Left forelimb (tissue), 1 donor: ENCODE measurements around the gene SAMD4A.
"Not testable (repeated sequence)": the region's sequence is repeated elsewhere in the genome, so short reads cannot be mapped to it uniquely, and the experiment has no call there.

Experiments
- DNase-seq: peaks from one replicate; pipeline ENCODE4 v3.0.0-alpha.2; 2018; ENCODE audit warnings: low spot score

The SAMD4A gene

GRCh38 chr14:54734966-54735365 is 168.0 kb downstream of the SAMD4A start:
- no peak for DNase-seq

- DNase-seq: no peak
Measured at GRCh38 chr14:54735424-54735823, 168.5 kb downstream of the SAMD4A start.

GRCh38 chr14:54737132-54737711 is 170.3 kb downstream of the SAMD4A start:
- no peak for DNase-seq

DNA sequence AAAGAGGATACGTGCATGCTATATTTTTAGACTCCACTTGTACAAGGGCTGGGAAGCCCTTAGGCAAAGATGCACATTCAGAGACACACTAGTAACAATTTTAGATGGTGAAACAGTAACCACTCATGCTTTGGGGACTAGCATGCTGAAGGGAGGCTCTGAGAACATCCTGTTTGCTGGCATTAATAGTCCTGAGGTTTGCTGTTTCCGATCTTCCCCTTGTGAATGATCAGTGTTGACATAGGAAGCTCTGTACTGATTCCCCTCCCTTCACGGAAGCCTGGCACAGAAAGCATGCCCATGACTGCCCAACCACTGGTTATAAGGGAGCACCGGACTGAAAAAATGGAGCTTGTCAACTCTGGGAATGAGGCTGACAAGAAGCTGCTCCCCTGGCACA is 171.1 kb downstream of the SAMD4A start:
- no peak for DNase-seq

DNA sequence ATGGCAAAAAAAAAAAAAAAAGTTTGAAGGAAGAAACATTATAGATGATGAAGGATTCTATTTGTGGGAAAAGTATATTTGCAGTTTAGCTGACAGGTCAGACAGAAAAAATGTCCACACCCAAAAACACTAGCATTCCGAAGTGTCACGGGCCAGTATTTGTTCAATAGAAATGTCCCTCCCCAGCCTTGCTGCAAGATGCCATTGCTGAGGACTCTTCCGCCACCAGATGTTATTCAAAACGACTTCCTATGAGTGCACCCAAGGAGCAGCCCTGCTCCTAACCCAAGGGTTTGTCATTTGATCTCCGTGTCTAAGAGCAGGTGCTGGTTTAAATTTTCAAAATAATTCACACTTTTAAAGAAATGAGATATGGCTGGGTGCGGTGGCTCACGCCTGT is 172.6 kb downstream of the SAMD4A start:
- no peak for DNase-seq

DNA sequence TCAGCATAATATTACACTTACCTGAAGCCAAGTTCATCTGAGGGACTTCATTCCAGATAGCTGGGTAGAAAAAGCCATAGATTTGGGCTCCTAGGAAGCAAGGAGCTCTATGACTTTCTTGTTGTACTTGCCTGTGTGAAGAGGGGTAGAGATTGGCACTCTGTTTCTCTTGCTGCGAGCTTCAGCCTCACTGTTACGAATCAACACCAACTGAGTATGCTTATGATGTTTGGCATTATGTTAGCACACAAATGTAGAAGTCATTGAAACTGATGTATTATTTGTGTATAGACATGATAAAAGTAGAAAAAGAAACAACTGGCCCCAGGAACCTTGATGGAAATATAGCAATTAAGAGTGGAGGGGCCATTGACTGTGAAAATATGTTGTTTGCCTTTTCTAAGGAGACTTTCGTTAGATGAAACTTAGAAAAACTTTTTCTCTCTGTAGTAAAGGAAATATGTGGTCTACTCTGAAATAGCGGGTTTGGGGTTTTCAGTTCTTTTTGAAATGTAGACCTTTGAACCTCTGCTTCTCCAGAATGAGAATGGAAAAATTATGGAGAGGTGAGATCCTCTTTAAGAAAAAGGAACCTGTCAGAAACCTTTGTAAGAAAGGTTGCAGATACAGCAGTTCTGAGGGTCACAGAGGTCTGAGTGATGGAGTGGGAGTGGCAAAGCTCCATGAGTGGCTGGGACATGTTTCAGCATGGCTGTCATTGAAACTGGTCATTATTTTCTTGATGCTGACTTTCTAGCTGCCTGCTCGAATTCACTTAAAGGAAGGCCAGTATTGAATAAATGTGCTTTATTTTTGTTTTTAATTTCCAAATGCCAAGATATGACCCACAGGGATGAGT is 175.8 kb downstream of the SAMD4A start:
- DNase-seq: no peak

DNA sequence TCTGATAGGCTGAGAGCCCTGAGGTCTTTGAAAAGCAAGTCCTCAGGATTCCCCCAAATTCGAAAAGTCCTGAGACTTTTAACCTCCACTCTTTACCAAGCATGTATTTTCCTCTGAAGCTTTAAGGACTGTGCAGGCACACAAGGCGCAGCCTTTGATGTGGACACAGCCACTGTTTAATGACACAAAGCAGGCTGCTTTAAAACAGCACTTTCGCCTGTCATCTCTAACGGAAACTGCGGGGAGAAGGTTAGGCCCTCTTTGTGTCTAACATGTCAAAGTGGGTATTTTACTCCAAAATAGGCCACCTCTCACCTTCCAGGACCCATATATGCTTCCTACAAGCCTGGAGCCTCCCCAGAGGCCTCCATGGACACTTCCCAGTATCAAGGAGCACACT is 176.5 kb downstream of the SAMD4A start:
- DNase-seq: no peak

GRCh38 chr14:54746019-54746418 is 179.1 kb downstream of the SAMD4A start:
- DNase-seq: no peak

GRCh38 chr14:54747616-54748015 is 180.7 kb downstream of the SAMD4A start:
- no peak for DNase-seq

GRCh38 chr14:54749180-54749579 is 182.3 kb downstream of the SAMD4A start:
- no peak for DNase-seq

GRCh38 chr14:54749727-54750126 is 182.8 kb downstream of the SAMD4A start:
- no peak for DNase-seq

GRCh38 chr14:54752611-54753010 is 185.7 kb downstream of the SAMD4A start:
- not testable (repeated sequence) for DNase-seq

GRCh38 chr14:54753396-54753795 is 186.5 kb downstream of the SAMD4A start:
- DNase-seq: not testable (repeated sequence)

DNA sequence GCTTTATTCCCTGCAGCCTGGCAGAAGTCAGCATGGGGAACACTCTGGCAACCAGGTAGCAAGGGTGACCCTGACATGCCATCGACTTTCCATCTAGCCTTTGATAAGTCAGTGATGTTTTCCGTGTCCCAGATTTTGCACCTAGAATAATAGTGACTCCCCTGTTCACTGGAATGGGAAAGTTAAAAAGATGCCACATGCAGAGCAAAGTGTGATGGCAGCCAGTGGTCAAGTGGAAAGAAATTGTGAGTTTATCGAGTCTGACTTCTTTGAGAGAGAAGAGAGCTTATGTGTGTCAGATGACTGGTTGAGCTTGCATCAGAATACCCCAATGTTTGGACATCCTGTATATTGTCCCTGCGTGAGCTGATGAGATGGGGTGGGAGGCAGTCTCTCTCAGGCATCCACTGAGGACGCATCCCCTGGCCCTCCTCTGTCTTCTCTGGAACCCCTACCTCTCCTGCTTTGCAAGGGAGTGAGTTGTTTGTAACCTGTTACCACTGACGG is 187.2 kb downstream of the SAMD4A start:
- no peak for DNase-seq

DNA sequence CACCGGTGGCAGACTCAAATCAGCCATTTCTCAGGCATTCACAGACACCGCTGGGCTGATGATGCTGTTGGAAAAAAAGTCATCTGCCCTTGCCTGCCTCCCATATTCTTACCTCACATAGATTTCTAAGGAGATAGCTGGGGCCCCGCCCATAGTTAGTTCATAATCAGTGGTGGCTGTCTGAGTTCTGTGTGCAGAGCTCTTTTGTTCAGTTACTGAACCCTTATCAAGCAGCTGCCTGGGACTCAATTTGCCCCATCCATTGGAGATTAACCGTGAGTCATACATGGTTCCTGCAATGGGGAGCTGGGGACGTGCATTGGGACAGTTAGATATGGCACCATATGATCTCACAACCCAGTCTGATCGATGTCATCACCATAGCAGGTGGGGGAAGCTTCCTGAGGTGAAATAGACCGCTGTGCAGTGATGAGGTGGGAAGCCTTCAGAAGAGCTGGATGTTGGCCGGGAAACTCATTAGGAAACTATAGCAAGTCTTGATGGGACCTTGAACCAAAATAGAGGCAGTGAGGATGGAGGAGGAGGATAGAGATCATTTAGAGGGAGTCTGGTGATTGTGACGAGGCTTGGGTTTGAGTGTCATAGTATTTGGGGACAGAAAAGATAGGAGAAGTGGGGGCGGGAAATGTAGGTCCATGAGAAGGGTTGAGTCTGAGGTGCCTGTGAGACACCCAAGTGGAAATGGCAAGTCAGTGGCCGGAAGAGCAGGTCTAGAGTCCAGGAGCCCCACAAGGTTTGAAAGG is 187.9 kb downstream of the SAMD4A start:
- no peak for DNase-seq

GRCh38 chr14:54756656-54757392 is 189.9 kb downstream of the SAMD4A start:
- DNase-seq: no peak

DNA sequence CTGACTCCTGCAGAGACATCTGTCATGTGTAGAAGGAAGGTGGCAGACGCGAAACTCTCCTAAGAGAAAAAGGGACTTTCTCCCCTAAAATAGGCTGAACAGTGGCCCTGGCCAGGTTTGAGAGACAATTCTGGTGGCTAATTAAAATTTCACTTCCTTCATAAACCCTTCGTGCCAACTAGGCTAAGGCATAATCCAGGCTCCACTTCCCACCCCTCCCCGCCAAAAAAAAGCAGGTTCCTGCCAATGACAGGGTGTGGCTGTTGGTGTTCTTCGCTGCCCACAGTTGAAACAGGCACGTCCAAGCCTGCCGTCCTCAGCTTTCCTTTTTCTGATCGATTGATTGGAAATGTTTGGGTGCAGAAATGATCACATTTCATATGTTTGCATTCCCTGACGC is 191.1 kb downstream of the SAMD4A start:
- DNase-seq: no peak

- no peak for DNase-seq
Measured at GRCh38 chr14:54759982-54760585, 193.2 kb downstream of the SAMD4A start.

DNA sequence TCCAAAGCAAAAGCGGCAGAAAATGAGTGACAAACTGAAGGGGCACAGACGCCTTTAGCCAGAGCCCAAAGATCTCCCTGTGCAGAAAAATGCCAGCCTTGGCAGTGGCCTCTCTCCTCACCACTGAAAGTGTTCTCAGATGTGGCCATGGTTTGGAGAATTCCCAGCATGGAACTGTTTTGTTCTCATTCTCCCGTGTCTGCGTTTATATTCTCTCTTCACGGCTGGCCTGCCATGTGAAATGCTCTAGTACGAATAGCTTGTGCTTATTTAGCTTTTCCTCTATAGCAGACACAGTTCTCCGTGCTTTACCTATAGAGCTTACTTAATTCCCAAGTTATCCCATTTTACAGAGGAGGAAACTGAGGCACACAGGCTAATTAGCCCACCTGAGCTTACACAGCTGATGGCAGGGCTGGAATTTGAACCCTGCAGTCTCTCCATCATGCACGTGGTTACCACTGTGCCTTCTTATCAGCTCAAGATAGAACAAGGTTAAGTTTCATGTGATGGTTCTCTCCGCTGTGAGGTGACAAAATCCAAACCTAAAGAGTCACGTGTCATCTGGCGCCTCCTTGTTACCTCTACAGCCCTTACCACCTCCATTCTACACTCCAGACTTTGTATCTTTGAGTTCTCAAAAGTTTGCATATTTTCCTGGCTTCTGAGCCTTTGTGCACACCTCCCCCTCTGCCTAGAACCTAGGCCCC is 194.1 kb downstream of the SAMD4A start:
- DNase-seq: no peak

DNA sequence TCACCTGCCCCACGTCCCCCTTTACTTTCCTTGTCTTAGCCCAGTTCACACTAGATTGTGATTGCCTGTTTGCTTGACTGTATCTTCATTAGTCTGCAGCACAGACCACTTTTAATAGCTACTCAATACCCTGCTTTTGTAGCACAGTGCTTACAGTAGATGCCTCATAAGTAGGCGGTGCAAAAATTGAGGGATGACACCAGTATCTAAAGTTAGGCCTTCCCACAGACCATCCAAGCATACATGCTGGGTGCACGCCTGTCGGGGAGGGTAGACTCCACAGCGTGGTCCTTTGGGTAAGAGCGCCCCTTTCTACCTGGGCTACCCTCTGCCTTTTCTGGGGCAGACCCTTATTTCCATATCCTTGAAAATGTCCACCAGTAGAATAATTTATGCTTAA is 194.9 kb downstream of the SAMD4A start:
- no peak for DNase-seq

GRCh38 chr14:54762296-54762695 is 195.4 kb downstream of the SAMD4A start:
- no peak for DNase-seq
